Nucleus accumbens (tissue), 56 donors: ENCODE measurements around the gene TENT5D.
"Not testable (repeated sequence)": the region's sequence is repeated elsewhere in the genome, so short reads cannot be mapped to it uniquely, and the experiment has no call there.

Source experiments
- DNase-seq, 56 donors: peaks; one replicate each; lab custom pipeline; 2025; lab: John Stamatoyannopoulos, UW

The TENT5D gene

DNA sequence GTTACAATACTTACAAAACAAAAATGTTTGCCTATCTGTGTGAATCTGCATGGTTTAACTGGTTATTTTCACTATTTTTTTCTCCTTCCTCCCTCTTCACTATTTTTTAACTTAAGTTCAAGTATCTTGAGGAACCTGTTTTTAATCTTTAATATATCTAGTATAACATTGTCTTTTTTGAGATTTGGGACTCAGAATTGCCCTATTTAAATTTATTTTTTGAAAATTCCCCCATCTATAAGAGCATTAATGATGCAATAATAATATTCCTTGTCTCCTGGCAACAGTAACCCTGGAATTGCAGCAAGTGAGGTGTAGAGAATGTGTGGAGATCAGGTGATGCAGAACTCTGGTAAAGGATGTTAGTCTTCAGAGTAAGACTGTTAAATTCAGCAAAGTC is at the start of gene TENT5D:
TENT5D (plus strand) TSS at position 301 of the 400 bp plus-strand sequence. CDS start 22,093 bp downstream, outside the sequence.
- no peak for DNase-seq

DNA sequence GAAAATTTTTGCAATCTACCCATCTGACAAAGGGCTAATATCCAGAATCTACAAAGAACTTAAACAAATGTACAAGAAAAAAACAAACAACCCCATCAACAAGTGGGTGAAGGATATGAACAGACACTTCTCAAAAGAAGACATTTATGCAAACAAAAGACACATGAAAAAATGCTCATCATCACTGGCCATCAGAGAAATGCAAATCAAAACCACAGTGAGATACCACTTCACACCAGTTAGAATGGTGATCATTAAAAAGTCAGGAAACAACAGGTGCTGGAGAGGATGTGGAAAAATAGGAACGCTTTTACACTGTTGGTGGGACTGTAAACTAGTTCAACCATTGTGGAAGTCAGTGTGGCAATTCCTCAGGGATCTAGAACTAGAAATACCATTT is 34.6 kb upstream of the TENT5D start:
- DNase-seq: not testable (repeated sequence)

DNA sequence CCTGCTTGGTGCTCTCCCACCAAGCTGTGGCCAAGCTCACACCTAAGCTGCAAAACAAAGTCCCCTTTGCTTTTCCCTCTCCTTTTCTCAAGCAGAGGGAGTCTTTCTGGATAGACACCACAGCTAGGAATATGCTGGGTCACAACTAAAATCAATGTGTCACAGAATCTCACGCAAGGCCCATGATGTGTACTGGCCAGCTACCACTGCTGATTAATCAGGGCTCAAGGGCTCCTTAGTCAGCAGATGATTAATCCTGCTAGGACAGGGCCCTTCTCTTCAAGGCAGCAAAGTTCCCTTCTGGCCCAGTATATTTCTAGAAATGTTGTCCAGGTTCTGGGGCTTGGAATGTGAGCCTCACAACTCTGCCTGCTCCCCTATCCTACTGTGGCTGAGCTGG is 32.0 kb upstream of the TENT5D start:
- DNase-seq: no peak

DNA sequence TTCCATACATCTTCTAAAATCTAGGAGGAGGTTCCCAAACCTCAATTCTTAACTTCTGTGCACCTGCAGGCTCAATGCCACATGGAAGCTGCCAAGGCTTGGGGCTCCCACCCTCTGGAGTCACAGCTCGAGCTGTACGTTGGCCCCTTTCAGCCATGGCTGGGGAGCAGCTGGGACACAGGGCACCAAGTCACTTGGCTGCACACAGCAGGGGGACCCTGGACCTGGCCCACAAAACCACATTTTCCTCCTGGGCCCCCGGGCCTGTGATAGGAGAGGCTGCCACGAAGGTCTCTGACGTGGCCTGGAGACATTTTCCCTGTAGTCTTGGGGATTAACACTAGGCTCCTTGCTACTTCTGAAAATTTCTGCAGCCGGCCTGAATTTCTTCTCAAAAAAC is 8.2 kb upstream of the TENT5D start:
- DNase-seq: no peak

DNA sequence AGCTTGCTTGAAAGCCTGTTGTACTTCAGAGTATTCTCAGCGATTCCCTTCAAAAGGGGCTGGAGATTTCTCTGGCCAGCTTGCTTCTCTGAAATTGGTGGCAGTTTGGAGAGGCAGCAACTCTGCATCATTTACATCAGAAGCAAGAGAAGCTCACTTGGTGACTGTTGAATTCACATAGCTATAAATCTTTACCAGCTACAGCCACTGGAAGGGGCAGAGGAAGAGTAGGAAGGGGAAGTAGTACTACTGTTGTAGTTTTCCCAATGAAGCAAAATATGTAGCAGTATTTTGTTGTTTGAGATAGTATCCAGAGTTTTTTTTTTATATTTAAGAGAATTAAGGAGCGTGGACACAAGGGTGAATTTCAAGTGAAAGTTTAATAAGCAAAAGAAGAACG is 2.8 kb downstream of the TENT5D start:
- DNase-seq: no peak

DNA sequence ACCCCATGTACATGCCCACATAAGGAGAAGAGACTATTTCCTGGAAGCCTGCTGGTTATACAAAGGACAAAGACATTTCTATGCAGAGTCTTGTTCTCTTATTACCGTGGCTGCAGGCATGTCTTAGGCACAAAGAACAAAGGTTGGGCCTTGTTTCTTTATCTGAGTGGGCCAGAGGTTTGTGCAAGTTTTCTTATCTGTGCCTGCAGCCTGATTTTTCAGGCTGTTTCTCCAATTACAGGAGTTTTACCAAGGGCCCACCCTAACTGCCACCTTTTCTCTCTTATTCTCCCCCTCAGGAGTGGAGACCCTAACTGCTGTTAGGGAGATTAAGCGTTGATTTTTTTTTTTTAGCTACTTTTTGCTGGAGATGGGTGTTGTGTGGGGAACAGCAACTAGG is 3.5 kb downstream of the TENT5D start:
- DNase-seq: no peak

DNA sequence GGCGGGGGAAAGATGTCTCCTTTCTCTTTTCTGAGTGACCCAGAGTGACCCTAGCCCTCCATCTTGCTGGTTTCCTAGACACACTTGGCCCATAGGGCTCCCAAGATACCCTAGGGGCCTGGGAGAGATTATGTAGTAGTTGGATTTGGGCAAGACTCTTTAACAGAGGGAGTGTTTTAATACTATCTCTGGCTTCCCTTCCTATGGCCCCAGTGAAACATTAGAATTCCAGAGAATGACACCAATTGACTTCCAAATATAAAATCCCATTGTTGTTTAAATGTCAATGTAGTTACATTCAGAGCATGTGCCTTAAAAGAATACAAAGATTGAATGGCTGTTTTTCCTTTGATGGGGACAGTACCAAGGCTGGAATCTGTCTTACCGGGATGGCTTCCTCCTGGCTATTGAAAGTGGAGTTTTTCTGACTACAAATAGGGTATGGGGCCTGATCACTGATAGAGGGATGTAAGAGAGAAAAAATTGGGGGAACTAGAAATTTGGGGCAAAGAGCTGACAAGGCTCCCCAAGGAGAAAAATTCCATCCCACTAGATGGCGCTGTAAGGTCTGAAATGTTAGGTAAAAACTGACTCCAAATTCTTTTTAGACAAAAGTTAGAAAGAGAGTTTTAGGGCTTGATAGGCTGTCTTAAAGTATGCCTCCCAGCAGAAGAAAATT is 10.7 kb downstream of the TENT5D start:
- DNase-seq: peak in 1 of 56 donors; percentile 0

DNA sequence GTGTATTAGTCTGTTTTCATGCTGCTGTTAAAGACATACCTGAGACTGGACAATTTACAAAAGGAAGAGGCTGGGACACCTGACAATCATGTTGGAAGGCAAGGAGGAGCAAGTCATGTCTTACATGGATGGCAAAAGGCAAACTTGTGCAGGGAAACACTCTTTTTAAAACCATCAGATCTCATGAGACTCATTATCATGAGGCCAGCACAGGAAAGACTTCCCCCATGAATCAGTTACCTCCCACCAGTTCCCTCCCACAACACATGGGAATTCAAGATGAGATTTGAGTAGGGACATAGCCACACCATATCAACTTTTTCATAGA is 11.2 kb downstream of the TENT5D start:
- DNase-seq: no peak

DNA sequence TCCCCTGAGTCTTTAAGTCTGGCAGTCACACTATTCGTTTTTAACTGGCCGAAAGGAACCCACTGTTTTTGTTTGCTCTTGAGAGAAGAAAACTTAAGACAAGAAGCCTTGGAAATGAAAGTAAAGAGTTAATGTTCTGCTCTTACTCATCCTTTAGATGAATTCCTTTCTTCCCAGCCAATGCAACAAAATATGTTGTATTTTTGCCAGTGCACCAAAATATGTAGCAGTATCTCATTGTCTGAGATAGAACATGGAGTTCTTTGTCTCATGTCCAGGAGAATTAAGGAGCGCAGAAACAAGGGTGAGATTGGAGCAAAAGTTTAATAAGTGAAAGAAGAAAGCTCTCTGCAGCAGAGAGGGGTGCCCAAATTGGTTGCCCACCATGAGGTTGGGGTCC is 12.2 kb downstream of the TENT5D start:
- no peak for DNase-seq

DNA sequence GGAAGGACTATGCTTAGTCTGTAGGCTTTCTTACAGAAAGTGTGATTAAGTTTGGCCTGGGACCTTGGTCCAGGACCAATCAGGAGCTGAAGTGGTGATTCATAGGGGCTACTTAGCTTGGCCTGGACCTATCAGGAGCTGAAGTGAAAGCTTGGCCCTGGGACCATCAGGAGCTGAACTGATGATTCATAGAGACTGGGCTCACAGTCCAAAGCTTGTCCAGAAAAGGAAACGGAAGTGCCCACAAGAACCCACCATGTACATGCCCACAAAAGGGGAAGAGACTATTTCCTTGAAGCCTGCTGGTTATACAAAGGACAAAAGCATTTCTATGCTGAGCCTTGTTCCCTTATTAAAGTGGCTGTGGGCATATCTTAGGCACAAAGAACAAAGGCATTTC is 12.6 kb downstream of the TENT5D start:
- no peak for DNase-seq

DNA sequence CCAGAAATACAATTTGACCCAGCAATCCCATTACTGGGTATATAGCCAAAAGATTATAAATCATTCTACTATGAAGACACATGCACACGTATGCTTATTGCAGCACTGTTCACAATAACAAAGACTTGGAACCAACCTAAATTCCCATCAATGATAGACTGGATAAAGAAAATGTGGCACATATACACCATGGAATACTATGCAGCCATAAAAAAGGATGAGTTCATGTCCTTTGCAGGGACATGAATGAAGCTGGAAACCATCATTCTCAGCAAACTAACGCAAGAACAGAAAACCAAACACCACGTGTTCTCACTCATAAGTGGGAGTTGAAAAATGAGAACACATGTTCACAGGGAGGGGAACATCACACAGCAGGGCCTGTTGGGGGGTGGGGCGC is 47.9 kb downstream of the TENT5D start:
- DNase-seq: not testable (repeated sequence)

DNA sequence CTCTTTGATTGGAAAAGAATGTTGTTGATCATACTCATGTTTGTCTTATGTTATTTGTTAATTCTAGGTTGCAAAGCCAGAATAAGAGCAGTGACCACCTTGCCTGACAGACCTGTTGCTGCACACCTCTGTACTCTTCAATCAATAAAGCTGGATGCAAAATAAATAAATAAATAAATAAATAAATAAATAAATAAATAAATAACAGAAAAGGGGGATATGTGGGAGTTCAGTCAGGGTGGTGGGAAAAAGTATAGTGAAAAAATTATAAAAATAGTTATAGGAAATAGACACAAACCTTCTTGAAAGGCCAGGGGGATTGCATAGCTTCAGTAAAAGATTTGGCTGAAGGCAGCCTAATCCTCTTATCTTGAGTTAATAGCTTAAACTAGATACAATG is 51.3 kb downstream of the TENT5D start:
- DNase-seq: no peak

DNA sequence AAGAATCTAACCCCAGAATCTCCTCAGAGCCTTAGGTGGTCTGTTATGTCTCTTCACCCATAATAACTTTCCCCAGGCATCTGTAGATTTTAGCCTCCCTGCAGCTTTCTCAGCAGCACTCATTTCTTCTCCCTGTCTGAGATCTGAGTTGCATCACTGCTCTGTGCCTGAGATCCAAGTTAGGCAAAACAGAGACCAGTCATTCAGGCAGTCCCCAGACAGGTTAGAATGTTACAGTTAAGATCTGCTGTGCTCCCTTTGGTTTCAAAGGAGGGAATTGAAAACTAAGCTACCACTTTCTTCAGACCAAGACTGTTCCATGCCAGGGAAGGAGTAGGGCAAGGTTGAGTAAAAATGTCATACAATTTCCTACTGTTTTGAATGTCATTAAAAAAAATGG is 65.3 kb downstream of the TENT5D start:
- DNase-seq: no peak

DNA sequence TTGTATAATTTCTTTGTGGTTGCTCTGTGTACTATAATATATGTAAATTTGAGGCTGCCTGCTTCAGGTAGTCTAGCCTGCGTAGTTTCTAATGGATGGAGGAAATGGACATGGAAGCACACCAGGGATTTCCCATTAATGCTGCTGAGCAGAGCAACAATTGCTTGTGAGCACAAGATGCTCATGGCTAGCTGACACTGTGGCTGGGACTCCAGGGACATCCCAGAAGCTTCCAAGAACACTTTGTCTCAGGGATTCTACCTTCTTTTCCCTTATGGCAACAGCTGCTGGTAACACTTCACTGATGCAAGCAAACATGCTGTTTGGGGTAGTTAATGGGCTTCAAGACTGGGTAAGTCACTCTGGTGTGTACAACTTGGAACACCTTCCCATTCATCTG is 66.1 kb downstream of the TENT5D start:
- no peak for DNase-seq

DNA sequence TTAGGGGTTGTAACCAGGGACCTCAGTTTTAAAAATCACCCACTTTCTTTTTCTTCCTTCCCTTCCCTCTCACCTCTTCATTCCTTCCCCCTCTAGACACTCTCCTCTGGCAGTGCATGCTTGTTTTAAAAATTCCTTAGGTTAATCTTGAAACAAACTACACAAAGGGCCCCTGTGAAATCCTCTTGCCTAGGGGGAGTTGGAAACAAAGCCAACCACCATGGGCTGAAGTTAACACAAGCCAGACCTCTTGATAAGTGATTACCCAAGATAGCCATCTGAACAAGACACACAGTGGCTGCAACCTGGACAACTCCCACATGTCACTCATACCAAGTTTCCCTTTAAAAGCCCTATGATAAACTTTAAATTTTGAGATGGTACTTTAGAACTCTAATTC is 68.9 kb downstream of the TENT5D start:
- DNase-seq: no peak
